ENCODE measurements around the gene FXYD3. TPM values are rescaled to one million over a fixed set of nuclear protein-coding genes. Genes with fewer than 3 reads are reported as not detected.
A peak's percentile ranks its signal among the peaks of the same experiment; 100 is the strongest.

FXYD3 gene
- total and polyA plus RNA-seq, 2 of the 13 experiments (the other 11 are each of a cell fraction or from before 2014, with no cell fraction given), result 4.9 TPM; not detected in 1

- FAIRE-seq (no peak), ATAC-seq (no peak), DNase-seq (ENCODE audit: low spot score) (no peak)
- no peak overlapping the region for H2AFZ ChIP-seq (ENCODE audit: low read length)
- TF ChIP-seq CREB1 (IDR thresholded peaks at IDR 0.05) (peak; percentile 83), CREB1 (CRISPR knock-in tag; IDR thresholded peaks at IDR 0.05) (no peak), GATAD1 (CRISPR knock-in tag; IDR thresholded peaks at IDR 0.05) (no peak)
- H3K4me1 ChIP-seq (ENCODE audit: insufficient read depth, low read length), result peaks cover 50% of the 10 kb centered on the region
- H3K27ac ChIP-seq (ENCODE audit: extremely low read length, insufficient read depth, low read length), result no peak overlapping the region
- H3K79me2 ChIP-seq (ENCODE audit: insufficient read depth, low read length), result no peaks in the 10 kb centered on the region
- H3K27me3 ChIP-seq (ENCODE audit: control insufficient read depth in 1 of 2, insufficient read depth in 2 of 2, low read length in 2 of 2), result peaks cover 0 to 4% of the 10 kb centered on the region in 2 experiments; a peak in 1 of 5 replicates
- no TSS peak for BruUV-seq (replicated peaks)
- no peak overlapping the region for H3K4me3 ChIP-seq (replicated peaks in 1 of 3; ENCODE audit: insufficient read depth in 1 of 3, low read depth in 2 of 3, low read length in 3 of 3)
- H3K36me3 ChIP-seq (replicated peaks in 1 of 2; ENCODE audit: control insufficient read depth in 1 of 2, insufficient read depth in 2 of 2, low read length in 2 of 2), result no peaks in the 10 kb centered on the region
- no peaks in the 10 kb centered on the region for H4K20me1 ChIP-seq (ENCODE audit: insufficient read depth, low read length)
- ChIA-PET POLR2A (no interaction called here), CTCF (ENCODE audit: low intra/inter-chr PET ratio, low total read pairs) (no interaction called here)
- WGBS (ENCODE audit: low lambda C conversion rate), result 85% methylated on average over 30 of the region's 30 CpGs
- in situ Hi-C loops (cut with HindIII; ENCODE audit: extremely low pct_ligation_motif_present, low pct_unique_long_range_greater_than_20kb), result no loop called here
- no peak overlapping the region for H3K4me2 ChIP-seq (ENCODE audit: low read depth, low read length)
- no peaks in the 10 kb centered on the region for H3K9me3 ChIP-seq (ENCODE audit: low read length)
- intact Hi-C loops (cut with micrococcal nuclease; ENCODE audit: unreplicated experiment), result no loop called here
- no peak overlapping the region for H3K9ac ChIP-seq (ENCODE audit: insufficient read depth, low read depth, low read length)
These were observed 10.0 kb upstream of the FXYD3 start for GRCh38 chr19:35105411-35106290.

- H3K4me3 ChIP-seq (replicated peaks in 1 of 3; ENCODE audit: insufficient read depth in 1 of 3, low read depth in 2 of 3, low read length in 3 of 3), result no peak overlapping the region
- H3K9me3 ChIP-seq (ENCODE audit: low read length), result no peaks in the 10 kb centered on the region
- peaks cover 48% of the 10 kb centered on the region for H3K4me1 ChIP-seq (ENCODE audit: insufficient read depth, low read length)
- no peak overlapping the region for H3K27ac ChIP-seq (ENCODE audit: extremely low read length, insufficient read depth, low read length)
- DNase-seq (ENCODE audit: low spot score), result no peak
- 97% methylated on average over 7 of the region's 9 CpGs for WGBS (ENCODE audit: low lambda C conversion rate)
- H3K4me2 ChIP-seq (ENCODE audit: low read depth, low read length), result no peak overlapping the region
- H2AFZ ChIP-seq (ENCODE audit: low read length), result no peak overlapping the region
- ChIA-PET POLR2A (no interaction called here), CTCF (ENCODE audit: low intra/inter-chr PET ratio, low total read pairs) (no interaction called here)
- H3K9ac ChIP-seq (ENCODE audit: insufficient read depth, low read depth, low read length), result no peak overlapping the region
- no peaks in the 10 kb centered on the region for H3K36me3 ChIP-seq (replicated peaks in 1 of 2; ENCODE audit: control insufficient read depth in 1 of 2, insufficient read depth in 2 of 2, low read length in 2 of 2)
- no peak for ATAC-seq
- intact Hi-C loops (cut with micrococcal nuclease; ENCODE audit: unreplicated experiment), result no loop called here
- FAIRE-seq, result no peak
- H3K27me3 ChIP-seq (ENCODE audit: control insufficient read depth in 1 of 2, insufficient read depth in 2 of 2, low read length in 2 of 2), result peaks cover 0 to under 1% of the 10 kb centered on the region in 2 experiments; a peak in 1 of 5 replicates
- H3K79me2 ChIP-seq (ENCODE audit: insufficient read depth, low read length), result no peaks in the 10 kb centered on the region
- TF ChIP-seq ZSCAN21 (CRISPR knock-in tag; IDR thresholded peaks at IDR 0.05; ENCODE audit: borderline replicate concordance), result no peak
- TF ChIP-seq ZBTB2 (CRISPR knock-in tag; IDR thresholded peaks at IDR 0.05; ENCODE audit: low read depth), result no peak
- TF ChIP-seq ZNF672 (CRISPR knock-in tag; IDR thresholded peaks at IDR 0.05), result no peak
- TF ChIP-seq ZC3H13 (CRISPR knock-in tag; IDR thresholded peaks at IDR 0.05), result no peak
- TF ChIP-seq ZNF343 (CRISPR knock-in tag; IDR thresholded peaks at IDR 0.05), result no peak
- TF ChIP-seq ZNF850 (CRISPR knock-in tag; conservative IDR thresholded peaks at IDR 0.05), result no peak
- TF ChIP-seq ZNF292 (CRISPR knock-in tag; IDR thresholded peaks at IDR 0.05; ENCODE audit: borderline replicate concordance, low read depth), result no peak
- TF ChIP-seq AGO1 (IDR thresholded peaks at IDR 0.05; ENCODE audit: low read depth, low read length, poor library complexity, severe bottlenecking), result no peak
- no peak for TF ChIP-seq SYNCRIP (IDR thresholded peaks at IDR 0.05; ENCODE audit: insufficient read depth, low read depth, low read length)
- no peak for TF ChIP-seq KLF6 (CRISPR knock-in tag; IDR thresholded peaks at IDR 0.05)
- no peak for TF ChIP-seq KDM1A (CRISPR knock-in tag; IDR thresholded peaks at IDR 0.05)
- TF ChIP-seq ZNF790 (CRISPR knock-in tag; IDR thresholded peaks at IDR 0.05; ENCODE audit: borderline replicate concordance), result no peak
- no peak for TF ChIP-seq SCMH1 (CRISPR knock-in tag; IDR thresholded peaks at IDR 0.05; ENCODE audit: borderline replicate concordance)
- no peak for TF ChIP-seq ASH2L (IDR thresholded peaks at IDR 0.05; ENCODE audit: insufficient read length, low read depth, low read length)
- no peak for TF ChIP-seq FOXK2 (IDR thresholded peaks at IDR 0.05)
- TF ChIP-seq MYC (CRISPR knock-in tag; IDR thresholded peaks at IDR 0.05; ENCODE audit: borderline replicate concordance), result no peak
- no peak for TF ChIP-seq RORA (CRISPR knock-in tag; IDR thresholded peaks at IDR 0.05)
- in situ Hi-C loops (cut with HindIII; ENCODE audit: extremely low pct_ligation_motif_present, low pct_unique_long_range_greater_than_20kb), result no loop called here
- no TSS peak for BruUV-seq (replicated peaks)
- H4K20me1 ChIP-seq (ENCODE audit: insufficient read depth, low read length), result no peaks in the 10 kb centered on the region
These were observed 9.4 kb upstream of the FXYD3 start for GRCh38 chr19:35106291-35106583.
